K562 (cell line): ENCODE measurements around the gene F2. TPM values are rescaled to one million over a fixed set of nuclear protein-coding genes. Genes with fewer than 3 reads are reported as not detected.

ENCODE experiments used
- ATAC-seq: fragments of 200-7000 bp; cut with Tn5 transposase; 3 replicates; pipeline ENCODE4 v1.9.1; 2020; ENCODE audit warnings: moderate library complexity
- BruUV-seq: library from RNA; stranded (reverse); fragments of 400-500 nt; replicated peaks from 2 replicates; lab custom pipeline; 2021; lab: Mats Ljungman, UMichigan
- CTCF ChIA-PET: fragments of 300-600 bp; formaldehyde crosslinking; extraction: SDS; loops from one replicate; lab custom pipeline; 2021; ENCODE audit warnings: low intra/inter-chr PET ratio; lab: Yijun Ruan, JAX
- POLR2A ChIA-PET: fragments of 300-600, 350-650 bp; sonication (Branson Sonifier 250); formaldehyde crosslinking; extraction: SDS; loops from one replicate; lab custom pipeline; 2021; ENCODE audit warnings: antibody characterized with exemption, inconsistent platforms; lab: Yijun Ruan, JAX
- DNase-seq, 4 experiments: peaks; one replicate each; pipeline versions ENCODE4 v3.0.0 to v3.0.0-alpha.2; 2011 to 2018; ENCODE audit warnings: low spot score in 3 of 4, mixed read lengths in 3 of 4; ENCODE audit errors: extremely low read depth in 1 of 4
- FAIRE-seq: peaks from 2 replicates; lab custom pipeline; 2011; peaks lifted over from hg19 to GRCh38; lab: Jason Lieb, UNC
- H2AFZ ChIP-seq: 2 replicates; pipeline ENCODE4 v1.6.0; 2011; ENCODE audit warnings: low read depth, low read length, control low read depth, inconsistent platforms
- H3K27ac ChIP-seq: fragments of 200-600 bp; 3 replicates; pipeline ENCODE4 v1.8.0; 2011; ENCODE audit warnings: low read depth, mild to moderate bottlenecking, control low read depth, inconsistent platforms, low read length, moderate library complexity, mixed read lengths; ENCODE audit errors: extremely low read depth
- H3K27me3 ChIP-seq, 2 experiments: fragments of 300-600 bp in 1 of 2; 2 replicates in 1 of 2; 3 replicates in 1 of 2; pipeline versions ENCODE4 v1.6.0 to v1.8.0; 2011; ENCODE audit warnings: inconsistent platforms in 2 of 2, low read length in 2 of 2, mild to moderate bottlenecking in 1 of 2, mixed read lengths in 1 of 2, moderate library complexity in 1 of 2; ENCODE audit not compliant: control insufficient read depth in 2 of 2, insufficient read depth in 2 of 2
- H3K36me3 ChIP-seq: fragments of 300-600 bp; 3 replicates; pipeline ENCODE4 v1.8.0; 2011; ENCODE audit warnings: mild to moderate bottlenecking, low read length, inconsistent platforms; ENCODE audit not compliant: control insufficient read depth, insufficient read depth
- H3K4me1 ChIP-seq, 2 experiments: fragments of 200-600 bp in 1 of 2; replicated peaks in 1 of 2; 2 replicates in 1 of 2; 3 replicates in 1 of 2; pipeline versions ENCODE4 v1.5.1 to v1.8.0; 2011; ENCODE audit warnings: inconsistent platforms in 2 of 2, low read length in 2 of 2, mild to moderate bottlenecking in 1 of 2, mixed read lengths in 1 of 2, moderate library complexity in 1 of 2; ENCODE audit not compliant: control insufficient read depth in 2 of 2, insufficient read depth in 2 of 2
- H3K4me2 ChIP-seq: 2 replicates; pipeline ENCODE4 v1.6.1; 2011; ENCODE audit warnings: low read length, control low read depth, inconsistent platforms, mixed read lengths; ENCODE audit not compliant: insufficient read depth
- H3K4me3 ChIP-seq: fragments of 200-600 bp; sonication (generic), shearing (Covaris generic); 2 replicates; pipeline ENCODE4 v1.5.1; 2016; ENCODE audit warnings: control low read depth, inconsistent platforms
- H3K79me2 ChIP-seq: fragments of 200-600 bp; 3 replicates; pipeline ENCODE4 v1.8.0; 2011; ENCODE audit warnings: low read length, inconsistent platforms; ENCODE audit not compliant: control insufficient read depth, insufficient read depth
- H3K9ac ChIP-seq, 2 experiments: 2 replicates each; pipeline versions ENCODE4 v1.6.0 to v1.6.1; 2011; ENCODE audit warnings: low read depth in 2 of 2, low read length in 2 of 2, control low read depth in 1 of 2, inconsistent platforms in 1 of 2, mild to moderate bottlenecking in 1 of 2, mixed read lengths in 1 of 2; ENCODE audit not compliant: insufficient read depth in 1 of 2
- H3K9me1 ChIP-seq: one replicate; pipeline ENCODE4 v1.6.0; 2011; ENCODE audit warnings: inconsistent platforms, mild to moderate bottlenecking, low read length, moderate library complexity; ENCODE audit not compliant: control insufficient read depth, insufficient read depth
- H3K9me3 ChIP-seq: replicated peaks from 2 replicates; pipeline ENCODE4 v1.5.1; 2011; ENCODE audit warnings: low read depth, low read length, inconsistent platforms; ENCODE audit not compliant: control insufficient read depth, insufficient read depth
- H4K20me1 ChIP-seq: replicated peaks from 2 replicates; pipeline ENCODE4 v1.6.1; 2011; ENCODE audit warnings: low read length, inconsistent platforms, mixed read lengths; ENCODE audit not compliant: control insufficient read depth, insufficient read depth
- ILK ChIP-seq: fragments of 450-650 bp; IDR thresholded peaks from 2 replicates; pipeline ENCODE4 v1.6.1; 2016; ENCODE audit warnings: missing genetic modification characterization, low read depth, mild to moderate bottlenecking, missing compliant biosample characterization, moderate library complexity, borderline replicate concordance
- POLR2AphosphoS2 ChIP-seq: IDR thresholded peaks from 2 replicates; pipeline ENCODE4 v1.6.1; 2012; ENCODE audit warnings: low read length, improper control_type of control experiment
- POLR2AphosphoS5 ChIP-seq: IDR thresholded peaks from 2 replicates; pipeline ENCODE4 v1.6.1; 2011; ENCODE audit warnings: mild to moderate bottlenecking, low read depth, low read length, moderate library complexity; ENCODE audit not compliant: control insufficient read depth, insufficient read depth
- WGBS: fragments of 100-300 bp; shearing (Covaris generic); methylation state at CpG from one replicate; pipeline ENCODE4 v1.1.6; 2016; ENCODE audit warnings: low coverage, mixed read lengths; ENCODE audit not compliant: insufficient coverage; ENCODE audit errors: missing lambda C conversion rate; 5-methylcytosine and 5-hydroxymethylcytosine counted together
- in situ Hi-C: fragments of 300-500 bp; cut with MboI; formaldehyde crosslinking; loops from 4 replicates; pipeline ENCODE4 v1.15.0; 2018; ENCODE audit warnings: inconsistent platforms, mixed read lengths
- intact Hi-C: fragments of 100-400 bp; cut with micrococcal nuclease; formaldehyde crosslinking; loops from 2 replicates; pipeline ENCODE4 v1.14.2; 2022
- polyA plus RNA-seq, 8 experiments: library from polyadenylated mRNA; depleted of rRNA in 4 of 8; stranded (reverse) in 5 of 8; unstranded in 3 of 8; fragments of >200 nt; fragmentation: Nextera tagmentation in 2 of 8; fragmentation: Illumina TruSeq in 1 of 8; extraction: Ambion mirVana in 2 of 8; extraction: Trizol in 1 of 8; gene quantifications; 2 replicates each; pipeline versions ENCODE4 v1.2.1 to v1.2.3, GENCODE V29; 2011 to 2014; ENCODE audit warnings: inconsistent platforms in 1 of 8, missing spikeins in 1 of 8
- total RNA-seq, 7 experiments: library from RNA; depleted of rRNA in 6 of 7; stranded (reverse); fragments of >200 nt in 6 of 7; fragmentation: Illumina TruSeq in 2 of 7; extraction: Trizol in 2 of 7; gene quantifications; 2 replicates each; pipeline versions ENCODE4 v1.2.1 to v1.2.3, GENCODE V29; 2011 to 2021; ENCODE audit warnings: low replicate concordance in 1 of 7

F2 gene
- total and polyA plus RNA-seq, 9 of the 15 experiments (the other 6 are each of a cell fraction or from before 2014, with no cell fraction given): 0.16 TPM; not detected in 8

GRCh38 chr11:46673713-46674462, 45.1 kb upstream of the F2 start:
- peaks cover 0 to 4% of the 10 kb centered on the region in 2 experiments; a peak in 1 of 5 replicates for H3K4me1 ChIP-seq
- no peaks in the 10 kb centered on the region for H3K9me3 ChIP-seq
- 61% methylated on average over 6 of the region's 6 CpGs for WGBS
- FAIRE-seq (no peak), DNase-seq (no peak), ATAC-seq (no peak)
- H3K9ac ChIP-seq: no peak overlapping the region; a peak in 1 of 4 replicates
- no peaks in the 10 kb centered on the region for H3K27me3 ChIP-seq
- H3K4me3 ChIP-seq: no peak overlapping the region
- H2AFZ ChIP-seq: no peak overlapping the region
- POLR2A ChIA-PET: interaction anchor here (0.6 to 2.1 kb wide), 11 partner anchors 8 to 941 kb away, joined by 3 to 9 read pairs (median 3); no protein-coding TSS in a partner anchor
- intact Hi-C loops: no loop called here
- H3K36me3 ChIP-seq: peaks cover 49% of the 10 kb centered on the region
- CTCF ChIA-PET: no interaction called here
- no TSS peak for BruUV-seq
- no peaks in the 10 kb centered on the region for H4K20me1 ChIP-seq
- H3K9me1 ChIP-seq: peaks cover 9% of the 10 kb centered on the region
- in situ Hi-C loops: no loop called here
- TF ChIP-seq POLR2AphosphoS5 (peak; percentile 37; the same call in 1 of the 2 replicates), POLR2AphosphoS2 (peak; percentile 40; the same call in 1 of the 2 replicates), ILK (no peak)
- H3K27ac ChIP-seq: no peak overlapping the region
- H3K4me2 ChIP-seq: no peak overlapping the region
- H3K79me2 ChIP-seq: no peaks in the 10 kb centered on the region
